Activated T-cell treated with anti-CD3 and anti-CD28 coated beads, Interleukin-2, amount 50 U/mL, for 4 hours (primary cell): ENCODE data around the gene NCR2. TPM values are rescaled to one million over a fixed set of nuclear protein-coding genes. Genes with fewer than 3 reads are reported as not detected.

Source experiments
- ATAC-seq, 2 donors: fragments of 200-7000 bp; cut with Tn5 transposase; one replicate each; pipeline ENCODE4 v1.10.0; 2021
- DNase-seq: peaks from one replicate; pipeline ENCODE4 v3.0.0-alpha.2; 2020
- H3K27me3 Mint-ChIP-seq: one replicate; pipeline ENCODE4 v1.8.0; 2021; ENCODE audit warnings: low read depth, mixed read lengths
- H3K36me3 Mint-ChIP-seq: one replicate; pipeline ENCODE4 v1.8.0; 2022; ENCODE audit warnings: mixed read lengths; ENCODE audit not compliant: insufficient read depth
- H3K4me1 Mint-ChIP-seq: one replicate; pipeline ENCODE4 v1.8.0; 2021; ENCODE audit warnings: low read depth, mixed read lengths
- H3K4me3 Mint-ChIP-seq: one replicate; pipeline ENCODE4 v1.8.0; 2021; ENCODE audit warnings: mild to moderate bottlenecking, moderate library complexity, mixed read lengths
- H3K9me3 Mint-ChIP-seq: one replicate; pipeline ENCODE4 v1.8.0; 2021; ENCODE audit warnings: mixed read lengths
- total RNA-seq, 3 donors: library from RNA; stranded (reverse); gene quantifications; one replicate each; pipeline ENCODE4 v1.2.1, GENCODE V29; 2021

The NCR2 gene
- total RNA-seq, 3 donors from 2014 or later = not detected

DNA sequence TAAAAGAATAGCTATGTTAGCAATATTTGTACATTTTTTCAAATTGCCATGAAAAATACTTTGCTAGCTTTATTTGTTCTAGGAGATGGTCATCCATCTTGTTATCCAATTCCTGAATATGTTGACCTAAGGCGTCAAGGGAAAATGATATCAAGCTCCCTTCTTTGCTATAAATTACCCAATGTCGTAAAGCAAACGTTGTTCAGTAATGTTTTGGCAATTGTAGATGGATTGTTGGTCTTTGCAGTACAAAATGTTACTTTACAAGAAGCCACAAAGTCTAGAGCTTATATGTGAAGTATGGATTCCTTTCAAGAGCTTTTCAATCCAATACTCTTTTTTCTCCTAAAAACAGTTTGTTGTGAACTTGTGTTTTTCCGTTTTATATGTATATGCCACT, 3.3 kb downstream of the NCR2 start:
- H3K4me3 Mint-ChIP-seq = no peak overlapping the region
- peaks cover 7% of the 10 kb centered on the region for H3K27me3 Mint-ChIP-seq
- H3K36me3 Mint-ChIP-seq = no peaks in the 10 kb centered on the region
- H3K4me1 Mint-ChIP-seq = peaks cover 23% of the 10 kb centered on the region
- no peak for DNase-seq
- no peaks in the 10 kb centered on the region for H3K9me3 Mint-ChIP-seq
- ATAC-seq = no peak

- no peak overlapping the region for H3K4me3 Mint-ChIP-seq
- ATAC-seq (no peak), DNase-seq (no peak)
- peaks cover 7% of the 10 kb centered on the region for H3K27me3 Mint-ChIP-seq
- H3K36me3 Mint-ChIP-seq = no peaks in the 10 kb centered on the region
- H3K4me1 Mint-ChIP-seq = peaks cover 23% of the 10 kb centered on the region
- no peaks in the 10 kb centered on the region for H3K9me3 Mint-ChIP-seq
Observed at GRCh38 chr6:41341580-41341979, 6.2 kb downstream of the NCR2 start.

GRCh38 chr6:41342241-41342640, 6.8 kb downstream of the NCR2 start:
- DNase-seq = no peak
- H3K4me3 Mint-ChIP-seq = no peak overlapping the region
- H3K36me3 Mint-ChIP-seq = no peaks in the 10 kb centered on the region
- H3K9me3 Mint-ChIP-seq = no peaks in the 10 kb centered on the region
- H3K4me1 Mint-ChIP-seq = peaks cover 24% of the 10 kb centered on the region
- ATAC-seq = no peak
- H3K27me3 Mint-ChIP-seq = peaks cover 7% of the 10 kb centered on the region

- H3K9me3 Mint-ChIP-seq = peaks cover 4% of the 10 kb centered on the region
Observed at GRCh38 chr6:41343641-41344187, 8.3 kb downstream of the NCR2 start.

GRCh38 chr6:41344876-41345275, 9.5 kb downstream of the NCR2 start:
- no peak for DNase-seq
- peaks cover 24% of the 10 kb centered on the region for H3K4me1 Mint-ChIP-seq

More at GRCh38 chr6:41343641-41344187, 8.3 kb downstream of the NCR2 start:
- Mint-ChIP-seq H3K4me1 (peaks cover 24% of the 10 kb centered on the region), H3K4me3 (no peak overlapping the region), H3K27me3 (peaks cover 9% of the 10 kb centered on the region), H3K36me3 (no peaks in the 10 kb centered on the region)
- DNase-seq = no peak
- ATAC-seq = no peak

GRCh38 chr6:41345901-41346300, 10.5 kb downstream of the NCR2 start:
- Mint-ChIP-seq H3K27me3 (peaks cover 15% of the 10 kb centered on the region), H3K9me3 (peaks cover 5% of the 10 kb centered on the region), H3K4me3 (no peak overlapping the region), H3K36me3 (no peaks in the 10 kb centered on the region), H3K4me1 (peaks cover 24% of the 10 kb centered on the region)
- ATAC-seq = no peak
- DNase-seq = no peak

More at GRCh38 chr6:41344876-41345275, 9.5 kb downstream of the NCR2 start:
- no peaks in the 10 kb centered on the region for H3K36me3 Mint-ChIP-seq
- peak; percentile 92 to 93 for ATAC-seq
- H3K4me3 Mint-ChIP-seq = no peak overlapping the region
- peaks cover 5% of the 10 kb centered on the region for H3K9me3 Mint-ChIP-seq
- H3K27me3 Mint-ChIP-seq = peaks cover 12% of the 10 kb centered on the region

- Mint-ChIP-seq H3K4me3 (no peak overlapping the region), H3K4me1 (peaks cover 24% of the 10 kb centered on the region), H3K27me3 (peaks cover 15% of the 10 kb centered on the region), H3K9me3 (peaks cover 5% of the 10 kb centered on the region), H3K36me3 (no peaks in the 10 kb centered on the region)
- ATAC-seq (no peak), DNase-seq (no peak)
Observed at GRCh38 chr6:41346441-41346840, 11.0 kb downstream of the NCR2 start.

GRCh38 chr6:41347378-41348050, 12.1 kb downstream of the NCR2 start:
- no peak overlapping the region for H3K4me3 Mint-ChIP-seq
- no peak for ATAC-seq
- peaks cover 24% of the 10 kb centered on the region for H3K4me1 Mint-ChIP-seq

GRCh38 chr6:41348934-41349333, 13.5 kb downstream of the NCR2 start:
- no peak for ATAC-seq
- H3K36me3 Mint-ChIP-seq = no peaks in the 10 kb centered on the region

More at GRCh38 chr6:41347378-41348050, 12.1 kb downstream of the NCR2 start:
- Mint-ChIP-seq H3K36me3 (no peaks in the 10 kb centered on the region), H3K9me3 (peaks cover 5% of the 10 kb centered on the region), H3K27me3 (peaks cover 12% of the 10 kb centered on the region)
- no peak for DNase-seq

GRCh38 chr6:41352396-41352795, 17.0 kb downstream of the NCR2 start:
- H3K27me3 Mint-ChIP-seq = peaks cover 14% of the 10 kb centered on the region
- no peak for ATAC-seq
- DNase-seq = no peak
- H3K9me3 Mint-ChIP-seq = peaks cover 5% of the 10 kb centered on the region
- no peaks in the 10 kb centered on the region for H3K36me3 Mint-ChIP-seq
- H3K4me3 Mint-ChIP-seq = no peak overlapping the region
- H3K4me1 Mint-ChIP-seq = no peaks in the 10 kb centered on the region

More at GRCh38 chr6:41348934-41349333, 13.5 kb downstream of the NCR2 start:
- H3K9me3 Mint-ChIP-seq = peaks cover 5% of the 10 kb centered on the region
- H3K27me3 Mint-ChIP-seq = peaks cover 14% of the 10 kb centered on the region
- no peak overlapping the region for H3K4me3 Mint-ChIP-seq
- peaks cover 24% of the 10 kb centered on the region for H3K4me1 Mint-ChIP-seq
- no peak for DNase-seq

GRCh38 chr6:41352907-41353306, 17.5 kb downstream of the NCR2 start:
- H3K27me3 Mint-ChIP-seq = peaks cover 14% of the 10 kb centered on the region
- DNase-seq (no peak), ATAC-seq (no peak)
- peaks cover 5% of the 10 kb centered on the region for H3K9me3 Mint-ChIP-seq
- no peaks in the 10 kb centered on the region for H3K36me3 Mint-ChIP-seq
- H3K4me3 Mint-ChIP-seq = no peak overlapping the region
- H3K4me1 Mint-ChIP-seq = no peaks in the 10 kb centered on the region

DNA sequence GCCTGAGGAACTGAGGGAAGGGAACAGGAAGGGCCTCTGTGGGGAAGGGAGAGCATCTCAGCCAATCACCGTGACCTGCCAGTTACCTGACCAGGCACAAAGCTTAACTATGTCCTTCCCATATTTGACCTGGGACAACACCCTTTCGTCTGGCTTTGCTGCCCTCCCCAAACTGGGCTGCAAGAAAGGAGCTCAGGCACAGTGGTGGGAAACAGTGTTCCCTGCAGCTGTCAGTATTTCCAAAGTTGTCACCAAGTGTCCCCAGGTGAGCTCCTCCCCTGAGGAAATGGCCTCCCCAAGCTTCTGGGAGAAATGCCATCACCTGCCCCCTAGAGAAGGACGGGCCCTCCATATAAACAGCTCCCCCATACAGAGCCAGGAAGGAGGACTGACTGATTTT, 17.9 kb downstream of the NCR2 start:
- H3K4me1 Mint-ChIP-seq = no peaks in the 10 kb centered on the region
- no peak overlapping the region for H3K4me3 Mint-ChIP-seq
- H3K36me3 Mint-ChIP-seq = no peaks in the 10 kb centered on the region
- peaks cover 12% of the 10 kb centered on the region for H3K27me3 Mint-ChIP-seq
- no peak for DNase-seq
- peaks cover 5% of the 10 kb centered on the region for H3K9me3 Mint-ChIP-seq
- ATAC-seq = no peak

DNA sequence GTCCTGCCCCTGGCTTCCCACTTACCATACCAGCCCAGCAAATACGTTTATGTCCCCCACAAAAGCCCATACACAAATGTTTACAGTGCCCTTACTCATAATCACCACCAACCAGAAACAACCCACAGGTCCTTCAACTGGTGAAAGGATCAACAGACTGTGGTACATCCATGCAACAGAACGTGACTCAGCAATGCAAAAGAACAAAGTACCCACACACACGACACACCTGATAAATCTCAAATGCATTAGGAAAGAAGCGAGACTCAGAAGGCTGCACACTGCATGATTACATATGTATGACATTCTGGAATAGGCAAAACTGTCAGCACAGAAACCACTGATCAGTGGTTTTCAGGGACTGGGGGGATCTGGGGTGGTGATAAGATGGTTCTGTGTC, 20.5 kb downstream of the NCR2 start:
- H3K36me3 Mint-ChIP-seq = peaks cover 8% of the 10 kb centered on the region
- DNase-seq = no peak
- no peak for ATAC-seq
- H3K9me3 Mint-ChIP-seq = peaks cover 21% of the 10 kb centered on the region
- no peak overlapping the region for H3K4me3 Mint-ChIP-seq
- H3K4me1 Mint-ChIP-seq = no peaks in the 10 kb centered on the region
- peaks cover 9% of the 10 kb centered on the region for H3K27me3 Mint-ChIP-seq

- peaks cover 10% of the 10 kb centered on the region for H3K27me3 Mint-ChIP-seq
- no peak for DNase-seq
- H3K4me3 Mint-ChIP-seq = no peak overlapping the region
- H3K36me3 Mint-ChIP-seq = peaks cover 8% of the 10 kb centered on the region
- no peaks in the 10 kb centered on the region for H3K4me1 Mint-ChIP-seq
- ATAC-seq = no peak
- peaks cover 26% of the 10 kb centered on the region for H3K9me3 Mint-ChIP-seq
Observed at GRCh38 chr6:41356825-41357224, 21.4 kb downstream of the NCR2 start.

DNA sequence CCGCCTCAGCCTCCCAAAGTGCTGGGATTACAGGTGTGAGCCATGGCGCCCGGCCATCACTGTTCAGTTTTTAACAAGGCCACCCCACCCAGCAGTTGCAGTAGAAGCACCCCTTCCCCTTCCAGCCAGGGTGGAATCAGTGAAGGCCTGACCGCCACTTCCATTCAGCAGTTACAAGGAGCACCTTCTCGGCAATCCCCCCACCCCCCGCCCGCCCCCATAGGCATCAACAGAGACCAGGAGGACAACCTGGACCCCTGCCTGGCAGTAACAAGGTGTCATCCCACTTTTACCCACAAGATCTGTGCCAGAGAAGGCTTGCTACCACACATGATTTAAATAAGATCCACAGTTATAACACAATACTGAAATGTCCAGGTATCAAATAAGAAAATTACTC, 23.1 kb downstream of the NCR2 start:
- Mint-ChIP-seq H3K36me3 (peaks cover 8% of the 10 kb centered on the region), H3K4me3 (no peak overlapping the region), H3K9me3 (peaks cover 32% of the 10 kb centered on the region), H3K27me3 (peaks cover 12% of the 10 kb centered on the region), H3K4me1 (no peaks in the 10 kb centered on the region)
- ATAC-seq = no peak
- no peak for DNase-seq
